Upper lobe of left lung (tissue), 6 donors: ENCODE data around the gene ZBTB45. TPM values are rescaled to one million over a fixed set of nuclear protein-coding genes. Genes with fewer than 3 reads are reported as not detected.

Experiments used
- ATAC-seq, 2 donors: fragments of 200-7000 bp; cut with Tn5 transposase; one replicate each; pipeline ENCODE4 v1.9.1; 2022; ENCODE audit warnings: mild to moderate bottlenecking in 2 of 2, moderate library complexity in 2 of 2; ENCODE audit not compliant: low FRiP score in 2 of 2
- DNase-seq, 2 donors: peaks; one replicate each; pipeline ENCODE4 v3.0.0-alpha.2; 2019 to 2020
- H3K27ac ChIP-seq, 4 donors: fragments of 200-600 bp; sonication (generic); one replicate each; pipeline ENCODE4 v1.5.1; 2016 to 2019
- H3K27me3 ChIP-seq, 4 donors: fragments of 200-600 bp; sonication (generic); one replicate each; pipeline ENCODE4 v1.5.1; 2017 to 2019
- H3K36me3 ChIP-seq, 4 donors: fragments of 200-600 bp; sonication (generic); one replicate each; pipeline ENCODE4 v1.5.1; 2016 to 2019
- H3K4me1 ChIP-seq, 4 donors: fragments of 200-600 bp; sonication (generic); one replicate each; pipeline ENCODE4 v1.5.1; 2018 to 2019
- H3K4me3 ChIP-seq, 4 donors: fragments of 200-600 bp; sonication (generic); one replicate each; pipeline ENCODE4 v1.5.1; 2017 to 2019; ENCODE audit warnings: mild to moderate bottlenecking in 2 of 4, moderate library complexity in 1 of 4
- H3K9me3 ChIP-seq, 4 donors: fragments of 200-600 bp; sonication (generic); one replicate each; pipeline ENCODE4 v1.5.1; 2018 to 2019
- CTCF ChIP-seq, 6 experiments: fragments of 450-650 bp in 4 of 6; fragments of 200-600 bp in 2 of 6; sonication (generic) in 2 of 6; IDR thresholded peaks; one replicate each; pipeline ENCODE4 v1.5.1; 2016 to 2019; ENCODE audit warnings: antibody characterized with exemption in 6 of 6
- EP300 ChIP-seq, 4 donors: sonication (generic); formaldehyde crosslinking; IDR thresholded peaks; one replicate each; pipeline ENCODE4 v1.5.1; 2017; ENCODE audit warnings: antibody characterized with exemption in 4 of 4, control low read depth in 2 of 4
- POLR2A ChIP-seq, 4 donors: fragments of 450-650 bp; IDR thresholded peaks; one replicate each; pipeline ENCODE4 v1.5.1; 2016 to 2017; ENCODE audit warnings: antibody characterized with exemption in 4 of 4, mild to moderate bottlenecking in 2 of 4
- POLR2AphosphoS5 ChIP-seq, 2 donors: sonication (generic); formaldehyde crosslinking; IDR thresholded peaks; one replicate each; pipeline ENCODE4 v1.5.1; 2017; ENCODE audit warnings: antibody characterized with exemption in 2 of 2
- WGBS, 2 donors: methylation state at CpG; one replicate each; pipeline ENCODE4 v1.1.5; 2017 to 2018; 5-methylcytosine and 5-hydroxymethylcytosine counted together
- total RNA-seq, 6 donors: library from RNA; depleted of rRNA in 4 of 6; stranded (reverse); fragments of >200 nt in 4 of 6; gene quantifications; one replicate each; pipeline versions ENCODE4 v1.1.0 to v1.2.1, GENCODE V29; 2016 to 2021
- donor health status: DM: no; HTN: no; CAD: no; lungs with moderate emphysema.
- donor health status: DM: no; HTN: yes; CAD: no; lungs with severe emphysema.

The ZBTB45 gene
- total RNA-seq, 6 donors from 2014 or later: 11.9 to 19.7 (median 15.0) TPM

- H3K36me3 ChIP-seq: peaks cover 9 to 30% (median 22%) of the 10 kb centered on the region in 4 donors
- H3K27me3 ChIP-seq: peaks cover 0 to 3% (median 0%) of the 10 kb centered on the region in 4 donors
- no peak for DNase-seq
- no peak for ATAC-seq
- peaks cover 52 to 70% (median 57%) of the 10 kb centered on the region in 4 donors for H3K4me1 ChIP-seq
- 30 to 35% methylated on average over 12 of the region's 12 CpGs for whole genome bisulfite sequencing, 2 donors
- H3K4me3 ChIP-seq: peak overlapping the region; percentile 71 to 96 (median 86)
- H3K9me3 ChIP-seq: no peaks in the 10 kb centered on the region
- TF ChIP-seq CTCF (IDR thresholded peaks at IDR 0.05) (no peak), POLR2A (IDR thresholded peaks at IDR 0.05) (no peak), POLR2AphosphoS5 (IDR thresholded peaks at IDR 0.05) (no peak), EP300 (IDR thresholded peaks at IDR 0.05) (no peak)
- H3K27ac ChIP-seq: peak overlapping the region; percentile 98 to 100 (median 98)
Observed at GRCh38 chr19:58557221-58558065, 37.8 kb upstream of the ZBTB45 start.

DNA sequence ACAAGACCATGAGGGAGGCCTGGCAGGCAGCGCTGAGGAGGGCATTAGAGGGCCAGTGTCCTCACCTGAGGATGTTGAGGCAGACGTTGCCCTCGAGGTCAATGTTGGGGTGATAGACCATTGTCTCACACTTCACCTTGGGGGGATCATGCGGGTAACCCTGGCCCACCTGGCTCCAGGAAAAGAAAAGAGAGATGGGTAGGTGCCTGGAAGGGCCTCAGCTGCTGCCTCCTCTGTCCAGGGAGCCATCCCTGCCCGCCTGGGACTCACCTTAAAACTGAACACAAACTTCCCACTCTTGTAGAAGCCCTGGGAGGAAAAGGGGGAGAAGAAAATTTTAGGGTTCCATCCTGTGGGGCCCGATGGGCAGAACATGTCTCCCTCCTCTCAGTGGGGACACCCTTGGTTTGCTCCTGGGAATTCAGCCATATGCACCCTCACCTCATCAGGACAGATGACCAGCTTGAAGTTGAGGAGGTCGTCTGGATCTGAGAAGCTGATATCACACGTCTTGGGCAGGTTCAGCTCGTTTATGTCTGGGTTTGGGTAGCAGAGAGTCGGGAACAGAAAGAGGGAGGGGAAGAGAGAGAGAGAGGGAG lies 37.1 kb upstream of the ZBTB45 start:
- Histone ChIP-seq H3K4me1 (peaks cover 44 to 63% (median 50%) of the 10 kb centered on the region in 4 donors), H3K27me3 (no peaks in the 10 kb centered on the region), H3K9me3 (no peaks in the 10 kb centered on the region), H3K36me3 (peaks cover 17 to 37% (median 30%) of the 10 kb centered on the region in 4 donors), H3K27ac (peak overlapping the region; percentile 98 to 100 (median 98)), H3K4me3 (peak overlapping the region in 3 of 4 donors; percentile 71 to 96 (median 83))
- TF ChIP-seq POLR2A (IDR thresholded peaks at IDR 0.05) (no peak), EP300 (IDR thresholded peaks at IDR 0.05) (no peak), POLR2AphosphoS5 (IDR thresholded peaks at IDR 0.05) (no peak), CTCF (IDR thresholded peaks at IDR 0.05) (no peak)
- ATAC-seq (no peak), DNase-seq (no peak)
- 55 to 60% methylated on average over 9 to 10 of the region's 10 CpGs for WGBS, 2 donors

DNA sequence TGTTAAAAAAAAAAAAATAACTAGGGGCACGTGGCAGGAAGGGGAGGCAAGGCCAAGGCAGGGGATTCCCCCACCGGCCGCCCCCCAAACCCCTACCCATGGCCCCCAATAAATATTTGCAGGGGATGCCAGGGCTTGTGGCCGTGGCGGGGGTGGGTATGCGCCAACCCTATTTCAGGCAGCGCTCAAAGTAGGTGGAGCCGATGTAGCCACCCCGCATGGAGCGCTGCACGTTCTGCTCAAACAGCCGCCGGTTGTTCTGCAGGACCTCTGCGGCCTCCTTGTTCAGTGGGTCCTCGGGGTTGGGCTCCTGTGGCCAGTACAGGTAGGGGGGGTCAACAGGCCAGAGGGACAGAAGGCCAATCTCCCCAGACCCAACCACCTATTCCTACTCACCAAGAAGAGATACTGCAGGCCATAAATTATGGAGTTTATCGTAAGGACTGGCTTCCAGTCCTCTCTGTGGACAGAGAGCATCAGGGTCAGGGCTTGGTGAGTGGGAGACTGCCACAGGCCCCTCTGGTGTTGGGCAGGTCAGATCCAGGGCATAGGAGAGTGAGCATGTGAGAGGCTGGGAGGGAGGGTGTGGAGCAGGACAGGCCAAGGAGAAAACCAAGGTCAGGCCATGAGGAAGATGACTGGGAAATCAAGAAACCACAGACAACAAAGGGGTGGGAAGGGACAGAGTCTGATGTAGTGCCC lies 36.5 kb upstream of the ZBTB45 start:
- peak overlapping the region; percentile 24 to 100 (median 96) for H3K27ac ChIP-seq
- H3K4me3 ChIP-seq: peak overlapping the region in 1 of 4 donors; percentile 91
- peaks cover 41 to 57% (median 45%) of the 10 kb centered on the region in 4 donors for H3K4me1 ChIP-seq

More for the DNA sequence above, 36.5 kb upstream of the ZBTB45 start:
- DNase-seq (no peak), ATAC-seq (no peak)
- WGBS, 2 donors: 81 to 91% methylated on average over 9 to 16 of the region's 16 CpGs
- Histone ChIP-seq H3K36me3 (peaks cover 22 to 43% (median 36%) of the 10 kb centered on the region in 4 donors), H3K27me3 (no peaks in the 10 kb centered on the region), H3K9me3 (no peaks in the 10 kb centered on the region)
- TF ChIP-seq EP300 (IDR thresholded peaks at IDR 0.05) (no peak), POLR2A (IDR thresholded peaks at IDR 0.05) (no peak), CTCF (IDR thresholded peaks at IDR 0.05) (no peak), POLR2AphosphoS5 (IDR thresholded peaks at IDR 0.05) (no peak)
